Omental fat pad (tissue), 4 donors: Measurements from ENCODE around the gene KRT77. TPM values are rescaled to one million over a fixed set of nuclear protein-coding genes. Genes with fewer than 3 reads are reported as not detected.

Source experiments
- ATAC-seq: fragments of 150-250 bp; one replicate; pipeline ENCODE4 v1.9.1; 2016; ENCODE audit warnings: mild to moderate bottlenecking, moderate library complexity; ENCODE audit not compliant: low FRiP score
- DNase-seq: peaks from one replicate; pipeline ENCODE4 v3.0.0-alpha.2; 2019; ENCODE audit warnings: low spot score
- total RNA-seq, 4 donors: library from RNA; depleted of rRNA; stranded (reverse); fragments of >200 nt; gene quantifications; one replicate each; pipeline ENCODE4 v1.1.0, GENCODE V29; 2016
- TF ChIP-seq, protein P1 (sequence below), 3 donors: fragments of 450-650 bp; IDR thresholded peaks; one replicate each; pipeline ENCODE4 v1.5.1; 2016 to 2017; ENCODE audit warnings: antibody characterized with exemption in 3 of 3, mild to moderate bottlenecking in 3 of 3, moderate library complexity in 2 of 3

Gene KRT77
- total RNA-seq, 4 donors from 2014 or later, result not detected

DNA sequence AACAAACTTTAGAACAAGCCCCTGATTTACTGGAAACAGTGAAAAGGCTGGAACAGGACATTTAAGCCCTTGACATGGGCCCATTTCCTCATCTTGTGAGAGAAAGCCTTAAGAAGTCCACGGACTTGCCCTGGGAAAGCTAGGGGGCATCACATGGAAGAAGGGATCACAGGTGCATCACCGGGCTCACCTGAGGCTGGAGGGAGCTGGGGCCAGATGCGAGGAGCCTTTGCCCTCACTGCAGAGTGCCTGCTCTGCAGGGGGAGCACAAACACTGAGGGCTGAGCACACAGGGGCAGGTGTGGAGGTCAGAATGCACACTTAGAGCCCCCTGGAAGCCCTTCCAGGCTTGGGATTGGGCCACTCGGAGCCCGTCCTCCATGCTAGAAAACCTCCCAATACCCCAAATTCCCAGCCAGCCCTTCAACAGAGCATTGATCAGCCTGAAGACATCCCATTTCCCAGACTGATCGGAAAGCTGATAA is 17.9 kb downstream of the KRT77 start:
- ATAC-seq, result no peak
- DNase-seq, result no peak
- TF ChIP-seq, protein P1, sequence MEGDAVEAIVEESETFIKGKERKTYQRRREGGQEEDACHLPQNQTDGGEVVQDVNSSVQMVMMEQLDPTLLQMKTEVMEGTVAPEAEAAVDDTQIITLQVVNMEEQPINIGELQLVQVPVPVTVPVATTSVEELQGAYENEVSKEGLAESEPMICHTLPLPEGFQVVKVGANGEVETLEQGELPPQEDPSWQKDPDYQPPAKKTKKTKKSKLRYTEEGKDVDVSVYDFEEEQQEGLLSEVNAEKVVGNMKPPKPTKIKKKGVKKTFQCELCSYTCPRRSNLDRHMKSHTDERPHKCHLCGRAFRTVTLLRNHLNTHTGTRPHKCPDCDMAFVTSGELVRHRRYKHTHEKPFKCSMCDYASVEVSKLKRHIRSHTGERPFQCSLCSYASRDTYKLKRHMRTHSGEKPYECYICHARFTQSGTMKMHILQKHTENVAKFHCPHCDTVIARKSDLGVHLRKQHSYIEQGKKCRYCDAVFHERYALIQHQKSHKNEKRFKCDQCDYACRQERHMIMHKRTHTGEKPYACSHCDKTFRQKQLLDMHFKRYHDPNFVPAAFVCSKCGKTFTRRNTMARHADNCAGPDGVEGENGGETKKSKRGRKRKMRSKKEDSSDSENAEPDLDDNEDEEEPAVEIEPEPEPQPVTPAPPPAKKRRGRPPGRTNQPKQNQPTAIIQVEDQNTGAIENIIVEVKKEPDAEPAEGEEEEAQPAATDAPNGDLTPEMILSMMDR (IDR thresholded peaks at IDR 0.05), result no peak

DNA sequence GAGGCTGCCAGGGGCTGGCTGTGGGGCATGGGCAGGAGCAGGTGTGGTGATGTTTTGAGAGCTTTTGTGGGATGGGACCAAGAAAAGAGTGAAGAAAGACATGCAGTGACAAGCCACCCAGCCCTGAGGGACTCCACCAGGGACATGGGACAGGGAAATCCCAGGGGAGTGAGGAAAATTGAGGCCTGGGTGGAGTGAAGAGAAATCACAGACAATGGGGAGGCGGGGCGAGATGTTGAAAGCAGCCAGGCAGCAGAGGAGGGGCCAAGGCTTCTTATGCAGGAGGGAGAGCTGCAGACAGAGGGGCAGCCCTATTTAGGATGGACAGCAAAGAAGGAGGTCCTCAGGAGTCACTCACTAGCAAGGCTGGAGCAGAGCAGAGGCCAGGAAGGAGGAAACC is 18.9 kb downstream of the KRT77 start:
- no peak for ATAC-seq
- TF ChIP-seq, protein P1 (IDR thresholded peaks at IDR 0.05), result no peak
- DNase-seq, result no peak

GRCh38 chr12:52683575-52684300 is 19.6 kb downstream of the KRT77 start:
- DNase-seq (no peak), ATAC-seq (no peak)
- TF ChIP-seq, protein P1 (IDR thresholded peaks at IDR 0.05), result no peak

- ATAC-seq, result no peak
- DNase-seq, result no peak
- TF ChIP-seq, protein P1 (IDR thresholded peaks at IDR 0.05), result no peak
These were observed 20.3 kb downstream of the KRT77 start for GRCh38 chr12:52682938-52683574.

DNA sequence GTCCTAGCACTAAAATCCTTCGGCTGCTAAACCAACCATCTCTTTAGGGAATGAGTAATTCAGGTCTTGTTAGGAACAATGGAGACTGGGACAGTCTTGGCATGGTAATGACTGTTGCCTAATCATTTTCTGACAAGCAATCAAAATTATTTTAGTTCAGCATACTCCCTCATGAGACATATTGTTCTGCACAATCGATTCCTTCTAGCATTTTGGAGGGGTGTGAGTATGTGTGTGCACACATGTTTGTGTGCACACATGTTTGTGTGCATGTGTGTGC is 21.0 kb downstream of the KRT77 start:
- ATAC-seq (no peak), DNase-seq (no peak)
- TF ChIP-seq, protein P1 (IDR thresholded peaks at IDR 0.05), result no peak

DNA sequence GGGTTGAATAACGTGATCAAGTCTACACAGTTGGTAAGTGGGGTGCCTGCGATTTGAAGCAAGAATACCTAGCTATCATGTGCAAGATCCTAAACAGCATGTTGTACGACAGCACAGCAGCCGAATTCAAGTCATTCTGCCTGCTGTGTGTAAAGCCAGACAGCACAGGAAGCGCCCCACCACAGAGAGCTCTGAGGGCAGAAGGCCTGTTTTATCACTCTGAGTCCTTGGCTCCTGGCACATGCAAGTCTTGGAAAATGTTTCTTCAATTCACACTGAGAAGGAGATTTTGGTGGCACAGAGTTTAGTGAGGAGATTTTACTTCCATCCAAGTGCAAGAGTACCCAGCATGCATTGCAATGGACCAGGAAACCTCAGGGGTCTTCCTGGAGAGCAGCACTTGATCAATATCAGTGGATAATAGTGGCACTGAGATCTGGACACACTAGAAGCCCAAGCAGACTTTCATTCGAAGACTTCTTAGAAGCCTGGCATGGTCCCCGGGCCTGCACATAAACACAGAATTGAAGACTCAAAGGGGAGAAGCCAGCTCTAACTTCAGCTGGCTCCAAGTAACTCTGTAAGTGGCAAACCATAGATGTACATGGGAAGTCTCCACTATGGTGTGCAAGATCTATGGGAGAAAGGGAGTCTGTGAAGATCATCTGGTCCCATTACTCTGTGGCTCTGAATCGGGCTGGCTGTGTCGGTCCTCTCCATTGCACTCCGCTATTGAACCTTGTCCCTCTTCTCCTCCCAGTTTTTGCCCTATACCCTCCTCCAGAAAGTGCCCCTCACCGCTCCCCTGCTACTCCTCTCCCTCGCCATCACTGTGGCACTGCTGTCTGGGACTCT is 21.6 kb downstream of the KRT77 start:
- DNase-seq (no peak), ATAC-seq (no peak)
- TF ChIP-seq, protein P1 (IDR thresholded peaks at IDR 0.05), result no peak
